ENCODE results near the gene TUBB.
"Not testable (repeated sequence)": the region's sequence is repeated elsewhere in the genome, so short reads cannot be mapped to it uniquely, and the experiment has no call there.

The TUBB gene

GRCh38 chr6:30717845-30718720 is 2.1 kb upstream of the TUBB start:
- not testable (repeated sequence) for DNase-seq (ENCODE audit: low read depth in 3 of 3)

DNA sequence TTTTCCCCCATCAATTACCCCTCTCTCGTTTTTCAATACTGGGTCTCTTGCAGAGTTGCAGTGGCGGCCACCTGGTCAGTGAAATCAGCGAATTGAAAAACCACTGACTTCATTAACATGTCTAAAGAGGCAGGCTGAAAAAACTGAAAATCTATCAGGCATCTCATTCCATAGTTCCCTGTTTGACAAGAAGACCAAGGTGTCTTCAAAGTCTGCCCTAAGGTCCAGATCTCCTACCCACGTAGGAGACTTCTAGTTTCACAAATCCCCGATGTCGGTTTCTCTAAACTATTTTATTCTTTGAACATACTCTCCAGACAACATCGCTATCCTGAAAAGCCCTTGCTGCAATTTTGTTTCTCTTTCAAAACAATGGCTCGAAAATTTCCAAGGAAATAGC is 796 bp upstream of the TUBB start:
- DNase-seq (ENCODE audit: low read depth in 3 of 3) = no peak

- DNase-seq (ENCODE audit: low read depth in 3 of 3) = peak in 2 of 3 experiments; percentile 48 to 55
These were observed 616 bp downstream of the TUBB start for GRCh38 chr6:30720738-30721197.

DNA sequence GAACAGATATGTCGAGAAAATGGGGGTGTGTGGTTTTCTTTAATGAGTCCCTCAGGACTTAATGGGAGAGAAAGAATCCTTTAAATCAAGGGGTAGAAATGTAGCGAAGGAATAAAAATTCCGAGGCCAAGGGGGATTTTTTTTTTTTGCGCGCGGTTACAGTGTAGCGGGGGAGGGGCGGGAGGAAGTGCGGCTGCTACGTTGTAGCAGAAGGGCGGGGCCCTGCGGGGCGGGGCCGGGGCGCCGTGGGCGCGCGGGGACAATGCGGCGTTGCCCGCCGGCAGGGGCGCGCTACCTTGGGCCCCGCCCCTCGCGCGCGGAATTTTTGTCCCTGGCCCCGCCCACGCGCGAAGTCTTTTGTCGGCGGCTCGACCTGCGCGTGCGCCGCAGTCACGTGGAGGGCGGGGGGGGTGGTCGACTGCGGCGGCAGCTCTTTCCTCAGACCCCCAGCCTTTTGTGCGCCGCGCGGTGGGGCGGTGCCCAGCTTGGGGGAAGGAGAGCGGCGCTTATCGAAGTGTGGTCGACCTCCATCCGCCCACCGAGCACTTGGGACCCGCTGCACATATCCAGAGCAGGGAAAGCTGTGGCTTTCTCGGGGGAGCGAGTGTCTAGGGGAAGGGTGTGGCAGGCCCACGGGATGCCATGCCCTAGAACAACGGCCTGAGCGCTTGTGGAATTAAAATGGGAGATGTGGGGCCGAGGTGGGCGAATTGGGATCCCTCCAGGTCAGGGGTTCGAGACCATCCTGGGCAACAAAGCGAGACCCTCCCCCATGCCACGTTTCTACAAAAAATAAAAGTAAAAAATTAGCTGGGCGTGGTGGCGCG is 1.3 kb downstream of the TUBB start:
- DNase-seq (ENCODE audit: low read depth in 3 of 3) = peak; percentile 94 to 97 (median 95)

GRCh38 chr6:30722025-30722279 is 1.8 kb downstream of the TUBB start:
- DNase-seq (ENCODE audit: low read depth in 3 of 3) = not testable (repeated sequence)

DNA sequence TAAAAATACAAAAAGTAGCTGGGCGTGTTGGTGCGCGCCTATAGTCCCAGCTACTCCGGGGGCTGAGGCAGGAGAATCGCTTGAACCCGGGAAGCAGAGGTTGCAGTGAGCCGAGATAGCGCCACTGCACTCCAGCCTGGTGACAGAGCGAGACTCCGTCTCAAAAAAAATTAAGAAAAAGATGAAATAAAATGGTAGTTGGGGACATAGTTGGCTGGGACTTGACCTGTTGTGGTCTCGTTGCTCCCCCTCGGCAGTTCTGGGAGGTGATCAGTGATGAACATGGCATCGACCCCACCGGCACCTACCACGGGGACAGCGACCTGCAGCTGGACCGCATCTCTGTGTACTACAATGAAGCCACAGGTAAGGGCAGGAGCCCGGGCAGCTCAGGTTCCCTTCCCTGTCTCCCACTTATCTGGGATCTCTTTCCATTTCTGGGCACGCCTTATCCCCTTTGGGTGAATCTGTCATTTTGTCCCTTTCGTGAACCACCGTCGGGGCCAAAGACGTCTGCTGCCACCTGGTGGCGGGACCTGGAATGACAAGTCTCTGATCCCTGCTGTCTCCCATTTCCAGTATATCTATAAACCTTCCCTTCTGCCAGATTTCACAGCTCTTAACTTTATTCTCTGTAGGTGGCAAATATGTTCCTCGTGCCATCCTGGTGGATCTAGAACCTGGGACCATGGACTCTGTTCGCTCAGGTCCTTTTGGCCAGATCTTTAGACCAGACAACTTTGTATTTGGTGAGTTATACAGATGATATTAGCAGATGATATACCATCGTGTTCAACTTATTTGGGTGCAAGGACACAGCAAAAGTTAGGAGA is 2.3 kb downstream of the TUBB start:
- DNase-seq (ENCODE audit: low read depth in 3 of 3) = peak; percentile 74 to 78 (median 77)

GRCh38 chr6:30723159-30723842 is 3.1 kb downstream of the TUBB start:
- DNase-seq (ENCODE audit: low read depth in 3 of 3) = not testable (repeated sequence)

- DNase-seq (ENCODE audit: low read depth in 3 of 3) = not testable (repeated sequence)
These were observed 3.9 kb downstream of the TUBB start for GRCh38 chr6:30723843-30724741.

- no peak for DNase-seq (ENCODE audit: low read depth in 3 of 3)
These were observed 4.9 kb downstream of the TUBB start for GRCh38 chr6:30724906-30725667.

DNA sequence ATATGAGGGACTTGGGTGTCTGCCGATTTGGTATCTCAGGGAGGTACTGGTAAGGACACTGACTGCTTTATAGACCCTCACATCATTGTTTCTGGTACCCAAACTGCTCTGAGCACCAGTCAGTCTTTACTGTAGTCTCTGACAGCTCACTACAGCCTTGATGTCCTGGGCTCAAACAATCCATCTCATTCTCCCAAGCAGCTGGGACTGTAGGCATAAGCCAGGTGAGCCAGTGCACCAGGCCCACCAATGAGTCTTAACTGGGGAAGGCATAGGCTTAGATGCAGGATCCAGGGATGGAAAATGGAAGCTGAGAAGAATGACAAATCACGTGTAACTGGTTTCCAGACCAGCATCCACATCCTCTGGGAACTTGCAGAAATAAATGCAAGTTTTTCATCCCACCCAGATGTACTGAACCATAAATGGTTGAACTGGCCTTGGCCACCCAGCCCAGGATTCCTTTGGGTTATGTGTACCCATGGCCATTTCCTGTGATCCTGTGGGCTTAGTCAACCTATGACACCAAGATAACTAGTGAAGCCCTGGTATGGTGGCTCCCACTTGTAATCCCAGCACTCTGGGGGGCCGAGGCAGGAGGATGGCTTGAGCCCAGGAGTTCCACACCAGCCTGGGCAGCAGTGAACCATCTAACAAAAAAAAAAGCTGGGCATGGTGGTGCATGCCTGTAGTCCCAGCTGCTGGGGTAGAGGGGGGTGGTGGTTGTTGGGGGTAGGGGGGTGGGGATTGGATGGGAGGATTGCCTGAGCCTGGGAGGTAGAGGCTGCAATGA is 5.8 kb downstream of the TUBB start:
- no peak for DNase-seq (ENCODE audit: low read depth in 3 of 3)

DNA sequence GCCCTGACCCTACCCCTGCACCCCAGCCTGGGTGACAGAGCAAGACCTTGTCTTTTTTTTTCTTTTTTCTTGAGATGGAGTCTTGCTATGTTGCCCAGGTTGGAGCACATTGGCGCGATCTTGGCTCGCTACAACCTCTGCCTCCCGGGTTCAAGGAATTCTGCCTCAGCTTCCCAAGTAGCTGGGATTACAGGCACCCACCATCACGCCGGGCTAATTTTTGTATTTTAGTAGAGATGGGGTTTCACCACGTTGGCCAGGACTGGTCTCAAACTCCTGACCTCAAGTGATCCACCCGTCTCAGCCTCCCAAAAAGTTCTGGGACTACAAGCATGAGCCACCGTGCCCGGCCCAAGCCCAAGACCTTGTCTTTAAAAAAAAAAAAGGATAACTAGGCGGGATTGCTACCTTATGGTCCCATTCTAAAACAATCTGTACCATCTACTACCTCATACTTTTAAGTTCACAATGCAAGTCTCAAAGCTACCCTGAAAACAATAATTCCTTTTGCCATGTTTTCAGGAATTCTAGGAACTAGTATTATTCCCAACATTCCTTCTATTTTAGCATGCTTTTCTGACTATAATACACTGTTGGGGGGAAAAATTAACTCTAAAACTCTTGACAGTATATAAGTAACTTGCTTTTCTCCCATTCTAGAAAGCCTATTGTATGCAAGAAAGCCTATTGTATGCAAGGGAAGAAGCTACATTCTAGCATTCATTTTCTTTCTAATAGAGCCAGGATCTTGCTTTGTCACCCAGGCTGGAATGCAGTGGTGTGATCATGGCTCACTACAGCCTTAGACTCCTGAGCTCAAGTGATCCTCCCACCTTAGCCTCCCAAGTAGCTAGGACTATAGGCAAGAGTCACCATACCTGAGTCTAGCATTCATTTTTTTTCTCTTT is 6.6 kb downstream of the TUBB start:
- no peak for DNase-seq (ENCODE audit: low read depth in 3 of 3)

- DNase-seq (ENCODE audit: low read depth in 3 of 3) = no peak
These were observed 7.9 kb downstream of the TUBB start for GRCh38 chr6:30727920-30728553.

GRCh38 chr6:30730601-30731435 is 10.7 kb downstream of the TUBB start:
- peak; percentile 65 to 76 (median 76) for DNase-seq (ENCODE audit: low read depth in 3 of 3)

DNA sequence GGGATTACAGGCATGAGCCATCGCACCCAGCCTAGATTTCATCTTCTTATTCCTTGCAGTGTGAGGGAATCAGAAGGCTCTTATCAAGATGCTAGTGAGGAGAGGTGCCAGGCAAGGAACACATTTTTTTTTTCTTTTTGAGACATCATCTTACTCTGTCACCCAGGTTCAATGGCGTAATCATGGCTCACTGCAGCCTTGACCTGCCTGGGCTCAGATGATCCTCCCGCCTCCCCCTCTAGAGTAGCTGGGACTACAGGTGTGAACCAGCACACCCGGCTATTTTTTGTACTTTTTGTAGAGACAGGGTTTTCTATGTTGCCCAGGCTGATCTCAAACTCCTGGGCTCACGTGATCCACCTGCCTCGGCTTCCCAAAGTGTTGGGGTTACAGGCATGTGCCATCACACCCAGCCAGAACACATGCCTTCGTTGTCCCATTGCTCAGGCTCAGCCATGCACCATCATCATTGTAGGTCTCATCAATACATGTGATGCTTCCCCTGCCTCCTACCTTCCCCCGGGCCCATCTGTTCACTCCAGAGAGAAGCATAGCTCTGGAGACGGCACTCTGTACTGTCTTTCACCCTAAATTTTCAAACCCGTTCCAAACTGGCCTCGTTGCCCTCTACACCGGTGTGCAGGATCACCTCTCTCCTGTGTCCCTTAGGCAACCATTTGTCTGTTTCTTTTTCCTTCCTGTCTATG is 12.2 kb downstream of the TUBB start:
- DNase-seq (ENCODE audit: low read depth in 3 of 3) = no peak

GRCh38 chr6:30735668-30736314 is 15.6 kb downstream of the TUBB start:
- no peak for DNase-seq (ENCODE audit: low read depth in 3 of 3)
